Measurements from ENCODE around the gene SDF4. TPM values are rescaled to one million over a fixed set of nuclear protein-coding genes. Genes with fewer than 3 reads are reported as not detected.

The SDF4 gene
- total and polyA plus RNA-seq, 2 of the 4 experiments (the other 2 are of a cell fraction) = 57.0 to 250 TPM

DNA sequence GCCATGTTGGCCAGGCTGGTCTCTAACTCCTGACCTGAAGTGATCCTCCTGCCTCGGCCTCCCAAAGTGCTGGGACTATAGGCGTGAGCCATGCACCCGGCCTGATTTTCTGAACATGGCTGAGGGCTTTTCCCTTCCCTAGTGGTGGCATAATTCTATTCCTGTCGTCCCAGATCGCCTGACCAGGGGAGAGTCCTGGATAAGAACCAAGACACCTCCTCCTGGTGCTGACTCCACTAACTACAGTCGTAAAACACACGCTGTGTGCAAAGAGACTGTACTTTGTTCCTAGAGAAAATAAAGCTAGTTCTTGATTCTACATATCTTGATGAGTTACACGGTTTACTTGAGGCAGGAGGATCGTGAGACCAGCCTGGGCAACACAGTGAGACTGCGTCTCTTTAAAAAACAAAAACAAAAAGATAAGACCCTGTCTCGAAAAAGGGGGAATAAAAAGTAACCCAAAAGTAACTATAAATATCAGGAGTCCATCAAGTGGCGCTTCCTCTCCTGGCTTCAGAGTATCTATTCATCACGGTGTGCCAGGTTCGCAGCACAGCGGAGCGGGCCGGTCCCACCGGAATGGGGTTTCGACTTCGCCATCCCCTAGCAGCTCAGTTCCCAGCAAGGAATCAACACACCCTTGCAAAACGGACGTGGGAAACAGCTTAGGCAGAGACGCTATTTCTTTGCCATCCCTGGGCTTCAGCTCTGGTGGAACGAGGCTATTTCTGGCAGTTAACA, 973 bp downstream of the SDF4 start:
- Histone ChIP-seq H4K20me1 (ENCODE audit: insufficient read depth, low read length) (peaks cover 37% of the 10 kb centered on the region), H3K9ac (ENCODE audit: low read depth, low read length) (peak overlapping the region; percentile 91), H3K14ac (replicated peaks; ENCODE audit: low read depth, low read length) (peak overlapping the region; percentile 94), H4K8ac (ENCODE audit: low read depth in 2 of 2, low read length in 2 of 2) (peak overlapping the region; percentile 79 to 81; a peak in 3 of 4 replicates), H2BK20ac (ENCODE audit: low read depth, low read length) (no peak overlapping the region), H3K4ac (ENCODE audit: low read depth, low read length) (peak overlapping the region; percentile 86), H3K18ac (ENCODE audit: low read depth, low read length) (peak overlapping the region; percentile 3; the same call in 1 of the 2 replicates), H2BK5ac (ENCODE audit: low read depth, low read length, poor library complexity, severe bottlenecking) (peak overlapping the region; percentile 75), H4K5ac (ENCODE audit: low read depth, low read length) (peak overlapping the region; percentile 54), H3K36me3 (ENCODE audit: control insufficient read depth, insufficient read depth, low read length) (peaks cover 30% of the 10 kb centered on the region), H3K9me1 (ENCODE audit: insufficient read depth, low read length) (peaks cover 7% of the 10 kb centered on the region), H3K4me3 (ENCODE audit: insufficient read depth, low read depth, low read length) (peak overlapping the region; percentile 84), H3K27ac (ENCODE audit: insufficient read depth, low read length) (peak overlapping the region; percentile 81), H3K27me3 (ENCODE audit: control insufficient read depth, insufficient read depth, low read length) (no peaks in the 10 kb centered on the region), H2BK120ac (ENCODE audit: low read depth, low read length) (peak overlapping the region; percentile 9), H3K4me1 (ENCODE audit: control insufficient read depth, insufficient read depth, low read length) (peaks cover 13% of the 10 kb centered on the region; the same call in 1 of the 2 replicates), H3K56ac (ENCODE audit: extremely low read depth, insufficient read depth, low read length) (peak overlapping the region; percentile 94), H4K91ac (ENCODE audit: insufficient read depth, low read depth, low read length) (peak overlapping the region; percentile 74), H3K23ac (ENCODE audit: low read depth, low read length) (peak overlapping the region; percentile 89), H2AK9ac (replicated peaks; ENCODE audit: low read depth, low read length, poor library complexity) (peak overlapping the region; percentile 96), H2AFZ (replicated peaks; ENCODE audit: low read length, poor library complexity) (peak overlapping the region; percentile 98), H2BK15ac (ENCODE audit: low read depth, low read length) (no peak overlapping the region; the same call in 2 of the 3 replicates), H2AK5ac (ENCODE audit: low read depth, low read length) (peak overlapping the region; percentile 77), H3K79me1 (ENCODE audit: low read depth in 1 of 2, low read length in 2 of 2) (peaks cover 12 to 76% of the 10 kb centered on the region in 2 experiments; a peak in 3 of 4 replicates), H3K4me2 (ENCODE audit: low read depth, low read length) (peak overlapping the region; percentile 86), H3K9me3 (ENCODE audit: control insufficient read depth, insufficient read depth, low read length) (peaks cover 3% of the 10 kb centered on the region)
- intact Hi-C loops (cut with micrococcal nuclease) (loop anchor here (1.0 to 5.0 kb wide), 2 partner anchors 109 to 249 kb away; partner anchors contain the start of gene PERM1), in situ Hi-C loops (cut with MboI; ENCODE audit: low sequenced_read_pairs) (no loop called here), dilution Hi-C loops (cut with HindIII; ENCODE audit: low sequenced_read_pairs, unreplicated experiment) (no loop called here)
- CTCF ChIA-PET = interaction anchor here (0.7 to 2.3 kb wide), 3 partner anchors 34 to 110 kb away, joined by 3 to 11 read pairs (median 3); no protein-coding TSS in a partner anchor
- WGBS, 2 experiments (ENCODE audit: extremely low coverage in 2 of 2, insufficient read length in 1 of 2) = 4% methylated on average over 5 of the region's 24 CpGs; no CpG with 5 or more reads in 1 of the 2 experiments
- peak; percentile 2; the same call in 1 of the 2 replicates for ATAC-seq (ENCODE audit: low read depth)
- DNase-seq = peak; percentile 77
- TSS peak; percentile 81 for BruUV-seq (replicated peaks)
- POLR2A ChIA-PET (ENCODE audit: unreplicated experiment) = no interaction called here
- TF ChIP-seq POLR2A (IDR thresholded peaks at IDR 0.05; ENCODE audit: low read depth, low read length) = no peak
- no peak for TF ChIP-seq NFE2L2 (IDR thresholded peaks at IDR 0.05; ENCODE audit: low read depth, low read length)
- TF ChIP-seq, protein P1, sequence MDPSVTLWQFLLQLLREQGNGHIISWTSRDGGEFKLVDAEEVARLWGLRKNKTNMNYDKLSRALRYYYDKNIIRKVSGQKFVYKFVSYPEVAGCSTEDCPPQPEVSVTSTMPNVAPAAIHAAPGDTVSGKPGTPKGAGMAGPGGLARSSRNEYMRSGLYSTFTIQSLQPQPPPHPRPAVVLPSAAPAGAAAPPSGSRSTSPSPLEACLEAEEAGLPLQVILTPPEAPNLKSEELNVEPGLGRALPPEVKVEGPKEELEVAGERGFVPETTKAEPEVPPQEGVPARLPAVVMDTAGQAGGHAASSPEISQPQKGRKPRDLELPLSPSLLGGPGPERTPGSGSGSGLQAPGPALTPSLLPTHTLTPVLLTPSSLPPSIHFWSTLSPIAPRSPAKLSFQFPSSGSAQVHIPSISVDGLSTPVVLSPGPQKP (IDR thresholded peaks at IDR 0.05; ENCODE audit: borderline replicate concordance, low read depth, low read length) = no peak
- no peak for TF ChIP-seq FOS (IDR thresholded peaks at IDR 0.05; ENCODE audit: low read depth, low read length)
- TF ChIP-seq MXI1 (IDR thresholded peaks at IDR 0.05; ENCODE audit: borderline replicate concordance, low read depth, low read length) = no peak
- TF ChIP-seq CEBPB (IDR thresholded peaks at IDR 0.05; ENCODE audit: low read depth, low read length) = no peak
- no peak for TF ChIP-seq RCOR1 (IDR thresholded peaks at IDR 0.05; ENCODE audit: insufficient replicate concordance, low read length)
- no peak; the same call in 1 of the 2 replicates for TF ChIP-seq BHLHE40 (IDR thresholded peaks at IDR 0.05; ENCODE audit: low read depth, low read length)
- TF ChIP-seq SMC3 (IDR thresholded peaks at IDR 0.05; ENCODE audit: low read depth, low read length) = peak; percentile 63
- TF ChIP-seq RFX5 (IDR thresholded peaks at IDR 0.05; ENCODE audit: low read depth, low read length) = no peak
- peak; percentile 56 for TF ChIP-seq RAD21 (IDR thresholded peaks at IDR 0.05; ENCODE audit: low read length)
- no peak for TF ChIP-seq MAZ (IDR thresholded peaks at IDR 0.05; ENCODE audit: borderline replicate concordance, low read depth, low read length)
- no peak for TF ChIP-seq CHD1 (IDR thresholded peaks at IDR 0.05; ENCODE audit: low read depth, low read length)
- TF ChIP-seq MAFK (IDR thresholded peaks at IDR 0.05; ENCODE audit: low read depth, low read length) = no peak
- TF ChIP-seq, protein P2, sequence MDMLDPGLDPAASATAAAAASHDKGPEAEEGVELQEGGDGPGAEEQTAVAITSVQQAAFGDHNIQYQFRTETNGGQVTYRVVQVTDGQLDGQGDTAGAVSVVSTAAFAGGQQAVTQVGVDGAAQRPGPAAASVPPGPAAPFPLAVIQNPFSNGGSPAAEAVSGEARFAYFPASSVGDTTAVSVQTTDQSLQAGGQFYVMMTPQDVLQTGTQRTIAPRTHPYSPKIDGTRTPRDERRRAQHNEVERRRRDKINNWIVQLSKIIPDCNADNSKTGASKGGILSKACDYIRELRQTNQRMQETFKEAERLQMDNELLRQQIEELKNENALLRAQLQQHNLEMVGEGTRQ (IDR thresholded peaks at IDR 0.05; ENCODE audit: low read depth, low read length) = no peak

Measured in IMR-90 (cell line).